GM18526 (cell line): ENCODE measurements around the gene TFAP2B.

Source experiments
- POLR2A ChIP-seq: IDR thresholded peaks from 3 replicates; pipeline ENCODE4 v1.6.1; 2011; ENCODE audit not compliant: insufficient read length; ENCODE audit errors: extremely low read depth

Gene TFAP2B

GRCh38 chr6:50821441-50822077 is 2.9 kb downstream of the TFAP2B start:
- TF ChIP-seq POLR2A = no peak

- no peak for TF ChIP-seq POLR2A
Measured at GRCh38 chr6:50822078-50822476, 3.4 kb downstream of the TFAP2B start.

GRCh38 chr6:50823094-50823920 is 4.6 kb downstream of the TFAP2B start:
- no peak for TF ChIP-seq POLR2A

GRCh38 chr6:50824552-50824951 is 5.9 kb downstream of the TFAP2B start:
- TF ChIP-seq POLR2A = no peak

- TF ChIP-seq POLR2A = no peak
Measured at GRCh38 chr6:50825375-50826036, 6.8 kb downstream of the TFAP2B start.

- no peak for TF ChIP-seq POLR2A
Measured at GRCh38 chr6:50826037-50826761, 7.5 kb downstream of the TFAP2B start.

- no peak for TF ChIP-seq POLR2A
Measured at GRCh38 chr6:50826803-50827202, 8.1 kb downstream of the TFAP2B start.

- TF ChIP-seq POLR2A = no peak
Measured at GRCh38 chr6:50829049-50829448, 10.4 kb downstream of the TFAP2B start.

GRCh38 chr6:50829898-50830444 is 11.3 kb downstream of the TFAP2B start:
- TF ChIP-seq POLR2A = no peak

GRCh38 chr6:50831186-50831585 is 12.5 kb downstream of the TFAP2B start:
- no peak for TF ChIP-seq POLR2A

GRCh38 chr6:50832912-50833311 is 14.2 kb downstream of the TFAP2B start:
- no peak for TF ChIP-seq POLR2A

- no peak for TF ChIP-seq POLR2A
Measured at GRCh38 chr6:50834929-50835410, 16.3 kb downstream of the TFAP2B start.

GRCh38 chr6:50836231-50836630 is 17.6 kb downstream of the TFAP2B start:
- no peak for TF ChIP-seq POLR2A

- no peak for TF ChIP-seq POLR2A
Measured at GRCh38 chr6:50837589-50838445, 19.1 kb downstream of the TFAP2B start.
